Kidney (tissue), 14 donors: ENCODE results near the gene ARHGAP8. TPM values are rescaled to one million over a fixed set of nuclear protein-coding genes. Genes with fewer than 3 reads are reported as not detected.

ENCODE experiments used
- DNase-seq, 5 donors: peaks; one replicate each; pipeline ENCODE4 v3.0.0-alpha.2; 2013 to 2020
- FAIRE-seq: peaks from 2 replicates; lab custom pipeline; 2012; peaks lifted over from hg19 to GRCh38; lab: Jason Lieb, UNC
- H3K27ac ChIP-seq, 2 donors: one replicate each; pipeline ENCODE4 v1.7.0; 2013; ENCODE audit warnings: low read depth in 2 of 2, low read length in 2 of 2, inconsistent platforms in 1 of 2
- H3K27me3 ChIP-seq: one replicate; pipeline ENCODE4 v1.7.1; 2013; ENCODE audit warnings: low read length, inconsistent platforms; ENCODE audit not compliant: control insufficient read depth, insufficient read depth
- H3K36me3 ChIP-seq, 3 donors: one replicate each; pipeline versions ENCODE4 v1.7.0 to v1.7.1; 2013; ENCODE audit warnings: low read length in 3 of 3, control low read depth in 1 of 3, inconsistent platforms in 1 of 3; ENCODE audit not compliant: insufficient read depth in 3 of 3, control insufficient read depth in 2 of 3
- H3K4me1 ChIP-seq, 3 donors: one replicate each; pipeline versions ENCODE4 v1.7.0 to v1.7.1; 2013; ENCODE audit warnings: low read length in 3 of 3, inconsistent platforms in 1 of 3, low read depth in 1 of 3; ENCODE audit not compliant: control insufficient read depth in 2 of 3, insufficient read depth in 2 of 3
- H3K4me3 ChIP-seq, 3 donors: one replicate each; pipeline versions ENCODE4 v1.7.0 to v1.8.1; 2013; ENCODE audit warnings: low read length in 3 of 3, control low read depth in 1 of 3, inconsistent platforms in 1 of 3
- H3K9ac ChIP-seq, 3 donors: one replicate each; pipeline versions ENCODE4 v1.7.0 to v1.7.1; 2013; ENCODE audit warnings: low read length in 3 of 3, control low read depth in 1 of 3, inconsistent platforms in 1 of 3
- H3K9me3 ChIP-seq, 3 donors: one replicate each; pipeline versions ENCODE4 v1.7.0 to v1.7.1; 2013; ENCODE audit warnings: low read length in 3 of 3, control low read depth in 1 of 3, inconsistent platforms in 1 of 3; ENCODE audit not compliant: control insufficient read depth in 2 of 3, insufficient read depth in 1 of 3
- CTCF ChIP-seq: IDR thresholded peaks from 3 replicates; pipeline ENCODE4 v1.5.1; 2012; ENCODE audit warnings: mild to moderate bottlenecking, moderate library complexity, borderline replicate concordance; ENCODE audit not compliant: insufficient read depth; ENCODE audit errors: extremely low read depth
- intact Hi-C: fragments of 100-400 bp; cut with DNase I; formaldehyde crosslinking; loops from one replicate; pipeline ENCODE4 v1.11.1; 2022
- polyA plus RNA-seq: library from polyadenylated mRNA; stranded (reverse); fragments of 350-450 nt; fragmentation: Illumina TruSeq; extraction: RNeasy Lipid Tissue Mini Kit (QIAGEN cat#74804); gene quantifications from one replicate; pipeline ENCODE4 v1.2.3, GENCODE V29; 2014; ENCODE audit warnings: low read depth, low replicate concordance; ENCODE audit not compliant: insufficient read depth
- total RNA-seq: library from RNA; stranded (reverse); fragmentation: NEBNext Ultra II Directional; extraction: Animal tissue kit (Norgen Biotek cat#: 25700); gene quantifications from one replicate; pipeline ENCODE4 v1.2.1, GENCODE V29; 2021
- donor health status: control.
- donor health status: control.
- donor health status: control.
- donor health status: control.
- donor health status: control.
- donor health status: DM: yes; HTN: yes; CAD: no.
- donor health status: Normal renal cell carcinoma (clear cell type).

ARHGAP8 gene
- total and polyA plus RNA-seq, 2 donors from 2014 or later: 30.2 to 35.7 TPM

GRCh38 chr22:44831885-44832284, 79.5 kb downstream of the ARHGAP8 start:
- intact Hi-C loops: no loop called here
- no peak for TF ChIP-seq CTCF
- no peak for DNase-seq
- H3K27me3 ChIP-seq: no peaks in the 10 kb centered on the region
- peaks cover 0 to 4% (median 0%) of the 10 kb centered on the region in 3 donors for H3K9me3 ChIP-seq
- no peak overlapping the region for H3K9ac ChIP-seq
- FAIRE-seq: no peak
- H3K36me3 ChIP-seq: no peaks in the 10 kb centered on the region
- no peak overlapping the region for H3K4me3 ChIP-seq
- H3K27ac ChIP-seq: no peak overlapping the region
- H3K4me1 ChIP-seq: no peaks in the 10 kb centered on the region

- H3K9ac ChIP-seq: no peak overlapping the region
- peak; percentile 55 for FAIRE-seq
- no peak for TF ChIP-seq CTCF
Measured at GRCh38 chr22:44834065-44834464, 81.7 kb downstream of the ARHGAP8 start.

GRCh38 chr22:44837481-44837880, 85.1 kb downstream of the ARHGAP8 start:
- FAIRE-seq: no peak
- intact Hi-C loops: no loop called here
- Histone ChIP-seq H3K27ac (no peak overlapping the region), H3K4me3 (no peak overlapping the region), H3K4me1 (no peaks in the 10 kb centered on the region), H3K27me3 (no peaks in the 10 kb centered on the region), H3K36me3 (peaks cover 0 to 3% (median 0%) of the 10 kb centered on the region in 3 donors), H3K9me3 (no peaks in the 10 kb centered on the region), H3K9ac (no peak overlapping the region)
- TF ChIP-seq CTCF: no peak
- DNase-seq: peak in 1 of 5 donors; percentile 49

More at GRCh38 chr22:44834065-44834464, 81.7 kb downstream of the ARHGAP8 start:
- Histone ChIP-seq H3K9me3 (peaks cover 0 to 4% (median 0%) of the 10 kb centered on the region in 3 donors), H3K27me3 (no peaks in the 10 kb centered on the region), H3K4me1 (no peaks in the 10 kb centered on the region), H3K36me3 (no peaks in the 10 kb centered on the region), H3K4me3 (no peak overlapping the region), H3K27ac (no peak overlapping the region)
- intact Hi-C loops: no loop called here
- no peak for DNase-seq
